Measurements from ENCODE around the gene PFDN6.
A peak's percentile ranks its signal among the peaks of the same experiment; 100 is the strongest.
"Not testable (repeated sequence)": the region's sequence is repeated elsewhere in the genome, so short reads cannot be mapped to it uniquely, and the experiment has no call there.

The PFDN6 gene

GRCh38 chr6:33288921-33289783 is at the start of gene PFDN6, which contains the start of gene WDR46:
Gene PFDN6 (plus strand): TSS chr6:33289601. CDS start chr6:33289857, 256 bp downstream.
Gene WDR46 (minus strand): TSS chr6:33289239. CDS start chr6:33289170, 69 bp downstream.
- peak; percentile 95 for DNase-seq

DNA sequence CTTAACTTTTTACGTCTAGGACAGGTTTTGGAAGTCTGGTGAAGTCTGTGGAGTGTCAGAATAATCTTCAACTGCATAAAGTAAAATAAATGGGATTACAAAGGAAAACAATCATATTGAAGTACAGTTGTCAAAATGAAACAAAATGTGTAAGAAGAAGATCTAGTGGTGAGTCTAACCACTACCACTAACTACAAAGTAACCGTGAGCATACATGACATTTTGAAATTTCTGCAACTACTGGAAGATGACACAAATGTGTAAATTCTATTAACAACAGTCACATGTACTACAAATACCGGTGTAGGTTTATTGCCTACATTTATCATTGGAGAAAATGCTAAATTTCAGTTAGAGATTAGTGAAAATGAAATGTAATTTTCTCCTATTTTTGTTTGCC is 47.4 kb upstream of the PFDN6 start:
- no peak for DNase-seq

DNA sequence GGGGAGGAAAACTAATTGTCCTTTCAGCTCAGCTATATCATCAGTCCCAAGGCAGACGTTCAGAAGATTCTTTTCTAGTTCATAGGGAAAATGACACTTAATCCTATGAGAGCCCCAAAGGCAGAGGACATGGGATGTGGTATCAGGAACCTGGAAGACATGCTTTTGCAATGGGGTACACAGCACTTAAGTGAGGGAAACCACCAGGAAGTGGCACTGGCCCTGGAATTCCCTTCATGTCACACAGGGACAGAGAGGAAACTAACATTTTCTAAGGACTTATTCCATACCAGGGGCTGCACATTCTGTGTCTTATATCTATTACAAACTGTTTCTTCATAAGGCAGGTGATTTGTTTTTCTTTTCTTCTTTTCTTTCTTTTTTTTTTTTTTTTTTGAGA is 45.9 kb upstream of the PFDN6 start:
- no peak for DNase-seq

DNA sequence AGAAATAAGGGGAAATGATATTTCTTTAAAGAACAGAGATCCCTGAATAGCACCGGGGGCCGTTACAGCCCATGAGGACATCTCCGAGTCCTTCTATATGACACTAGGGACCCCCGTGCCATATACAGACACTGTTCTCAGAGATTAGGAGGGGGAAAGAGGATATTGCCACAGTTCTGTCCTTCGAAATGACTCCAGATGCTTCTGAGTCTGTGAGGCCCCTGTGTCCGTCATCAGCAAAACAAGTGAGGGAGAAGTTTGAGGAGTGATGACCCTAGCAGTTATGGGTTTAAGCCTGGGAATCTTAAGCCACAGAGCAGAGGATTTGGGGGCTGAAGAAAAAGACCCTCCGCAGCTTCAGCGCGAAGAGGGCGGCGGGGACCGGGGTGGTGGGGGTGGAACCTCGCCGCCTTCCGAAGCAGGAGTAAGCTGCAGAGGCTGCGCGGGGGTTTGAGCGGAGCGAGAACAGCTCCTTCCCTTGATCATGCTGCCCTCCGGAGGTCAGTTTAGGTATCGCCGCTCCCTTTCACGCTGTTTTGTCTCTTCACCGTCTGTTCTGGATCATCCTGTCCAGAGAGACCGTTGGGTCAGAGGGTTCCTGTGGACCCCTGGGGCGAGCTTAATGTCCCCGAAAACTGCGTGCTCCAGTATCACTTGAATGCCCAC is 41.3 kb upstream of the PFDN6 start:
- peak; percentile 89 for DNase-seq

GRCh38 chr6:33248643-33248931 is 40.8 kb upstream of the PFDN6 start:
- peak; percentile 85 for DNase-seq

DNA sequence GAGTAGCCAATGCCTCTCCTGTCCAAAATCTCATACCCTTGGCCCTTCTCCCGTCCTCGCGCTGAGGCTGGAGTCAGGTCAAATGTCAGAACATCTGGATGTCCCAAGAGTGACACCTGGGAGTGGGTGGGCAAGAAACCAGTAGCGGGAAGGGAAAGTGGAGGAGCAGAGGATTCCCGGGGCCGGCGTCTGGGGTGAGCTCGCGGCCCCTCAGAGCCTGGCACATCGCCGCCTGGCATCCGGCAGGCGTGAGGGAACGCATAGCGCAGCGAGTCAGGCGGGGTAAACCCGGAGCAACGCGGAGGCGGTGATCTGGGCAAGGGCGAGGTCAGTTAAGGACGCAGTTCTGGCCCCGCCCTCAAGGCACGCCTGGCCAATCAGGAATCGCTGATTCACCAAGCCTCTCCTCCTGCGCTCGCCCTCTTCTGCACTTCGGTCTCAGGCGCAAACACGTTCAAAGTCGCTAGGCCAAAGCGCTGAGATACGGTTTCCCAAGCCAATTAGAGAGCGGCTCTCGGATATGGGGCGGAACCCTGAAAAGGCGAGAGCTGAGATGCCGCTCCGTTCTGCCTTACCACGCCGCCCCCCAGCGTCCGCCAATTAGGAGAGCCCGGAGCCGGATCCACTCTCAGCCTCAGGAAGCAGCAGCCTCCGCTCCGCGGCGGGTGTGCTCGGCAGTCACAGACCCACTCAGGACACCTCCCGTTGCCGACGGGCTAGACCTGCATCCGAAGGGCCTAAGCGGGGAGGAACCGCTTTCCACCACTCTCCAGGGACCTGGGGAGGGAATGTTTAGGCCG is 40.3 kb upstream of the PFDN6 start:
- DNase-seq, result peak; percentile 99

GRCh38 chr6:33249732-33250630 is 39.4 kb upstream of the PFDN6 start:
- DNase-seq, result no peak

GRCh38 chr6:33250731-33251130 is 38.7 kb upstream of the PFDN6 start:
- DNase-seq, result no peak

DNA sequence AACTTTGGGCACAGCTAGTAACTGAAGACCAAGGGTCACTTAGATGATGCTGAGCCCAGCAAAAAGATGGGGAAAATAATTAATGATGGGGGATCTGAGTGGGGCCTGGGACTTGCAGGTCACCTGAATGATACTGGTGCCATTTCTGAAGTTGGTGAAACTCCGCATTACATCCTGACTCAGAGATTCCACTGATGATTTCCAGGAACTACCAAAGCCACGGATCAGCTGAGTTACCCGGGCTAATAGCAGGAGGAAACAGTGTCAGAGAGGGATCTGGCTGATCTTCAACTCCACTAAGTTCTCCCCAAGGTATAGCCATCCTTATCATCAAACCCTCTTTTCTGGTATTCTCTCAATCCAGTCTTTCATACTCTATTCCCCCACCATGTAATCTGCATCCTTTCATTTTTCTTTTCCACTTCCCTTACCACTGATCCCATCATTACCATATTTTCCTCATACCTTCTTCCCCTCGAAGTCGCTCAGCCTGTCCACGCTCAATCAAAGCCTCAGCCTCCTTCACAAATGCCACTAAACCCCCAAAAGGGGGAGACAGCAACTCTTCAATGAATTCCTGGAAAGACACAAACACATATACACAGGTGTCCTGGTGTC is 37.9 kb upstream of the PFDN6 start:
- DNase-seq, result no peak

- no peak for DNase-seq
Observed at GRCh38 chr6:33252759-33253158, 36.6 kb upstream of the PFDN6 start.

GRCh38 chr6:33254591-33254990 is 34.8 kb upstream of the PFDN6 start:
- no peak for DNase-seq

DNA sequence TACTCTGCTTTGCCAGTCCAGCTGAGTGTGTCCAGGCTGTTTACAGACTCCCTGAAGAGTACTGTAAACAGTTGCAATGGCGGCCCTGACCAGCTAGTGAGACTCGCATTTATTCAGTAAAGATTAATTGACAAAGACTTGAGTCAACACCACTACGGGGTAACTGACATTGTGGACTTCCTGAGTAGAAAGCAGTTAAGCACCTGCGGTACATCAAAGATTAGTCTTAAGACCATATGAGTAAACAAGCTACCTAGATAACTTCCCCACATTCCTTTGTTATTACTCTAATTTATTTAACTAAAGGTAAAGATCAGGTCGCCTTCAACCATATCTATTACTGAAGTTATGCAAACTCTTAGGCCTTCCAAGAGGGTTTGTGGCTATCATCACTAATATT is 30.4 kb upstream of the PFDN6 start:
- no peak for DNase-seq

- not testable (repeated sequence) for DNase-seq
Observed at GRCh38 chr6:33262490-33262889, 26.9 kb upstream of the PFDN6 start.

DNA sequence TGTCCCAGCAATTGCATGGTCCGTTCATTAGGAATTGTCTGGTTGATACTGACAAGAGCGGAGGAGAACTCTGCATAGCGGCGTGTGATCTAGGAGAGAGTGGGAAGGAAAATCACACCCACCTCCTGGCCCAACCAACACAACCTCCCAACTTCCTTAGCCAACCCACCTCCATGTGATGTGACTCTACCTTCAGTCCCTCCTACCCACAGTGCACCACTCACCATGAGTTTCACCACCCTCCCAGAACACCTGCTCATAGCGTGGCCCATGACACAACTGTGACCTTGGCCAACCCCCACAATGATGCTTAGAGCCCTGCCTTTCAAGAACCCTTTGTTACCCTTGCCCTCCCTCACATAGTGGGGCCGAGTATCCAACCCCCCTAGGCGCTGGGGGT is 25.4 kb upstream of the PFDN6 start:
- no peak for DNase-seq

- no peak for DNase-seq
Observed at GRCh38 chr6:33271117-33271467, 18.3 kb upstream of the PFDN6 start.

DNA sequence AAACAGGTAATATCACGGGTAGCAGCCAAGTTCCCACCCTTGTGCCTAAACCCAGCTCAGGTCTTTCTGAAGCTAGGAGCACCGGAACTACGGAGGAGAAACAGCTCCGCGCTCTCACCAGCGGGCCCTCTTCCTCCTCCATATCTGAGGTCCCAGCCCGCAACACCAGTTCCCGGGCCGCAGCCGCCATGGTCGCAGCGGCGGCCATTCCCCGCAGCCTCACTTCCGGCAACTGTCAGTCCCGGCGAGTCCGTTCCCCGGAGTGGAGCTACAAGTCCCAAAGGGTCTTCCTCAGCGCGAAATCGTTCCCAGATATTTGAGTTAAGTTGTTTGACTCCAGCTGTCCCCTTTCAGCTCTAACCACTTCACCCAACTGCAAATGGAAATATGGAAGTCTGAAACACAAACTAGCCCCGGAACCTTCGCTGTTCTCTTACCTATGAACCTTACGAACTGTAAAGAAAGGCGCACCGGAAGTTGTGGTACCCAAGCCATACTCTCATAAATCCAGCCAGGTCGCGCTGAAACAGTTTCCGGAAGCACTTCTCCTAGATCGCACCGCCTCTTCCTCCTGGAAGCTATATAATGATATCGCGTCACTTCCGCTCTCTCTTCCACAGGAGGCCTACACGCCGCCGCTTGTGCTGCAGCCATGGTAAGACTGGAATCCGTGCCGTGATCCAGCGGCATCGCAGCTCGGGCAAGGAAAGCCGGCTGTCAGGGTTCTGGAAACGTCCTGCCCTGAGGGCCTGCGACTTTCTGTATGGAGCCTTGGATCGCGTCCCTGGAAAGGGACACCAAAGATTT is 17.7 kb upstream of the PFDN6 start, which contains the start of the genes RPS18 and VPS52:
RPS18 (plus strand) TSS at position 608 of the 807 bp plus-strand sequence; CDS start at position 653, 45 bp downstream.
VPS52 (minus strand) TSS at position 409 of the 807 bp plus-strand sequence; CDS start at position 208, 201 bp downstream.
- DNase-seq, result peak; percentile 99

DNA sequence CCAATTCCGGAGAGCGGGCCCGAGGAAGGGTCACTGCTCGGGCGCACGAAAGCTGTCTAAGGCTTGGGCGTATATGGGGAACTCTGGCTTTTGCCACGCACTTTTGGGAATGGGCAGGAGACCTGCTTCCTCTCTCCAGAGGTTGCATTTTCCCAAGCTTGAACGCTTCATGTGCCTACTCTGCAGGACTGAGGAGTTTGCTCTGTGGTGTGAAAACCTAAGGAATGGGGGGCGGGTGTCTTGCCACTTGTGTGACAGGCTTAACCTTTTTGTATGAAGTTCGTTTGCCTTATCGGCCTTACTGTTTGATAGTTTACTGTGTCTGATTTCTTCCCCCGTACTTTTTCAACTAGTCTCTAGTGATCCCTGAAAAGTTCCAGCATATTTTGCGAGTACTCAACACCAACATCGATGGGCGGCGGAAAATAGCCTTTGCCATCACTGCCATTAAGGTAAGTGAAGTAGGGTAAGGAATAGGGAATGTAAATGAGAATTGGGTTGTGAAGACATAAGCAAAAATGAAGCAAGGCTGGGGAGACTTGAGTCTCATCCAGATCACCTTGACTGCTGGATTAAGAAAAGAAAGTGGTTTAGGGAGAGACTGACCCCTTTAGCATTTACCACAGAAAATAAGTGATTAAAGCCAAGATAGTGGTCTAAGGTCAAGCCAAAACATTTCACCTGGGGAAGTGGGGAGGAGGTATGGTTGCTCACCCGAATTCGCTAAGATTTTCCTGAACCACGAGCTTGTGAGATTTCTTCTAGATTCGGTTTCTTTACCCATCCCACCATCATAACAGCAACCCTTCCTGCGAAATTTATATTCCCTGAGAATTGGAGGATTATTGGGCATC is 16.9 kb upstream of the PFDN6 start:
- no peak for DNase-seq

- DNase-seq, result no peak
Observed at GRCh38 chr6:33273129-33273923, 16.1 kb upstream of the PFDN6 start.
